ENCODE results near the gene SCAMP4. TPM values are rescaled to one million over a fixed set of nuclear protein-coding genes. Genes with fewer than 3 reads are reported as not detected.
A peak's percentile ranks its signal among the peaks of the same experiment; 100 is the strongest.

The SCAMP4 gene
- total RNA-seq, 1 donor from 2014 or later: 71.8 TPM

- Mint-ChIP-seq H3K27ac (ENCODE audit: unreplicated experiment) (no peak overlapping the region), H3K4me3 (ENCODE audit: unreplicated experiment) (no peak overlapping the region), H3K36me3 (ENCODE audit: low read depth, unreplicated experiment) (no peaks in the 10 kb centered on the region), H3K9me3 (ENCODE audit: unreplicated experiment) (no peaks in the 10 kb centered on the region), H3K27me3 (ENCODE audit: unreplicated experiment) (peaks cover 4% of the 10 kb centered on the region), H3K4me1 (ENCODE audit: unreplicated experiment) (peaks cover 8% of the 10 kb centered on the region)
- no peak for TF ChIP-seq CTCF (IDR thresholded peaks at IDR 0.05; ENCODE audit: unreplicated experiment)
- no peak for DNase-seq (ENCODE audit: low spot score)
These were observed 8.7 kb upstream of the SCAMP4 start for GRCh38 chr19:1896508-1896907.

DNA sequence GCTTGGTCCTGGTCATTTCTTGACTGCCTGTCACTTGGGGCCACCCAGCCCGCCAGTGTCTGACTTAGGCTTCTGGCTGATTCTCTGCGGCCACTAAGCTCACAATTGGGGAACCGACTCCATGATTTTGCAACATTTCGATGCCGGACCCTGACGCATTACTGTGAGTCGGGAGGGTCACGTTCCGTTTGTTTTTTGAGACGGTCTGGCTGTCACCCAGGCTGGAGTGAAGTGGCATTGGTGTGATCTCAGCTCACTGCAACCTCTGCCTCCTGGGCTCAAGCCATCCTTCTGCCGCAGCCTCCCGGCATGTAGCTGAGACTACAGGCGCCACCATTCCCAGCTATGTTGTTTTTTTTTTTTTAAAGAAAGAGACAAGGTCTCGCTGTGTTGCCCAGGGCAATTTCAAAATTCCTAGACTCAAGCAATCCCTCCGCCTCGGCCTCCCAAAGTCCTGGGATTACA lies 3.2 kb upstream of the SCAMP4 start:
- no peak overlapping the region for H3K4me3 Mint-ChIP-seq (ENCODE audit: unreplicated experiment)
- DNase-seq (ENCODE audit: low spot score): no peak
- H3K36me3 Mint-ChIP-seq (ENCODE audit: low read depth, unreplicated experiment): peaks cover 4% of the 10 kb centered on the region

DNA sequence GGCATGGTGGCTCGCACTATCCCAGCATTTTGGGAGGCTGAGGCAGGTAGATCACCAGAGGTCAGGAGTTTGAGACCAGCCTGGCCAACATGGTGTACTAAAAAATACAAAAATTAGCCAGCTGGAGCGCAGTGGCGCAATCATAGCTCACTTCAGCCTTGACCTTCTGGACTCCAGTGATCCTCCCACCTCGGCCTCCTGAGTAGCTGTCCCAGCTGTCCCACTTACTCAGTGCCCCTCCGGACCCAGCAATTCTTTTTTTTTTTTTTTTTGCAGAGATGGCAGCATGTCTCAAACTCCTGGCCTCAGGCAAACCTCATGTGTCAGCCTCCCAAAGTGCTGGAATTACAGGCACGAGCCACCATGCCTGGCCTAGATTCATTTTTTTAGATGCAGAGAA lies 2.3 kb upstream of the SCAMP4 start:
- Mint-ChIP-seq H3K27me3 (ENCODE audit: unreplicated experiment) (peaks cover 4% of the 10 kb centered on the region), H3K36me3 (ENCODE audit: low read depth, unreplicated experiment) (peaks cover 4% of the 10 kb centered on the region), H3K4me1 (ENCODE audit: unreplicated experiment) (peaks cover 11% of the 10 kb centered on the region), H3K9me3 (ENCODE audit: unreplicated experiment) (no peaks in the 10 kb centered on the region), H3K4me3 (ENCODE audit: unreplicated experiment) (no peak overlapping the region), H3K27ac (ENCODE audit: unreplicated experiment) (peak overlapping the region; percentile 48)
- no peak for TF ChIP-seq CTCF (IDR thresholded peaks at IDR 0.05; ENCODE audit: unreplicated experiment)
- DNase-seq (ENCODE audit: low spot score): no peak

More for the DNA sequence above, 3.2 kb upstream of the SCAMP4 start:
- Mint-ChIP-seq H3K27ac (ENCODE audit: unreplicated experiment) (no peak overlapping the region), H3K27me3 (ENCODE audit: unreplicated experiment) (peaks cover 4% of the 10 kb centered on the region), H3K9me3 (ENCODE audit: unreplicated experiment) (no peaks in the 10 kb centered on the region), H3K4me1 (ENCODE audit: unreplicated experiment) (peaks cover 15% of the 10 kb centered on the region)
- no peak for TF ChIP-seq CTCF (IDR thresholded peaks at IDR 0.05; ENCODE audit: unreplicated experiment)

DNA sequence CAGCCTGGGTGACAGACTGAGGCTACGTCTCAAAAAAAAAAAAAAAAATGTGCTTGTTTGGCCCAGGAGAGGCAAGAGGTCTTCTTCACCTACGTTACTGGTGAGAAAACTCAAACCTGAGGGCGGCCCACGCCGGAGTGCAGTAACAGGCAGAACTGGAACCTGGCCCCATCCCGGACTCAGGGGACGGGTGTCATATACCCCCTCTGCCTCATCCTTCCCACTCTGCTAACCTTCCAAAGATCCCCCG lies 414 bp upstream of the SCAMP4 start:
- peaks cover 4% of the 10 kb centered on the region for H3K36me3 Mint-ChIP-seq (ENCODE audit: low read depth, unreplicated experiment)
- no peak for TF ChIP-seq CTCF (IDR thresholded peaks at IDR 0.05; ENCODE audit: unreplicated experiment)
- no peak for DNase-seq (ENCODE audit: low spot score)
- H3K4me1 Mint-ChIP-seq (ENCODE audit: unreplicated experiment): peaks cover 11% of the 10 kb centered on the region
- no peaks in the 10 kb centered on the region for H3K9me3 Mint-ChIP-seq (ENCODE audit: unreplicated experiment)
- H3K27ac Mint-ChIP-seq (ENCODE audit: unreplicated experiment): peak overlapping the region; percentile 87
- peak overlapping the region; percentile 29 for H3K4me3 Mint-ChIP-seq (ENCODE audit: unreplicated experiment)
- peaks cover 3% of the 10 kb centered on the region for H3K27me3 Mint-ChIP-seq (ENCODE audit: unreplicated experiment)

- peaks cover 3% of the 10 kb centered on the region for H3K27me3 Mint-ChIP-seq (ENCODE audit: unreplicated experiment)
- H3K36me3 Mint-ChIP-seq (ENCODE audit: low read depth, unreplicated experiment): peaks cover 4% of the 10 kb centered on the region
- H3K4me3 Mint-ChIP-seq (ENCODE audit: unreplicated experiment): peak overlapping the region; percentile 93
- no peak for TF ChIP-seq CTCF (IDR thresholded peaks at IDR 0.05; ENCODE audit: unreplicated experiment)
- peak overlapping the region; percentile 89 for H3K27ac Mint-ChIP-seq (ENCODE audit: unreplicated experiment)
- no peaks in the 10 kb centered on the region for H3K9me3 Mint-ChIP-seq (ENCODE audit: unreplicated experiment)
- no peak for DNase-seq (ENCODE audit: low spot score)
- H3K4me1 Mint-ChIP-seq (ENCODE audit: unreplicated experiment): peaks cover 15% of the 10 kb centered on the region
These were observed 720 bp downstream of the SCAMP4 start for GRCh38 chr19:1905863-1906375.
